CD4-positive, alpha-beta T cell treated with Interferon gamma for 1 hour (primary cell): Measurements from ENCODE around the gene MACROH2A2.
"Not testable (repeated sequence)": the region's sequence is repeated elsewhere in the genome, so short reads cannot be mapped to it uniquely, and the experiment has no call there.

ENCODE experiments used
- DNase-seq: peaks from one replicate; pipeline ENCODE4 v3.0.0-alpha.2; 2020

MACROH2A2 gene

DNA sequence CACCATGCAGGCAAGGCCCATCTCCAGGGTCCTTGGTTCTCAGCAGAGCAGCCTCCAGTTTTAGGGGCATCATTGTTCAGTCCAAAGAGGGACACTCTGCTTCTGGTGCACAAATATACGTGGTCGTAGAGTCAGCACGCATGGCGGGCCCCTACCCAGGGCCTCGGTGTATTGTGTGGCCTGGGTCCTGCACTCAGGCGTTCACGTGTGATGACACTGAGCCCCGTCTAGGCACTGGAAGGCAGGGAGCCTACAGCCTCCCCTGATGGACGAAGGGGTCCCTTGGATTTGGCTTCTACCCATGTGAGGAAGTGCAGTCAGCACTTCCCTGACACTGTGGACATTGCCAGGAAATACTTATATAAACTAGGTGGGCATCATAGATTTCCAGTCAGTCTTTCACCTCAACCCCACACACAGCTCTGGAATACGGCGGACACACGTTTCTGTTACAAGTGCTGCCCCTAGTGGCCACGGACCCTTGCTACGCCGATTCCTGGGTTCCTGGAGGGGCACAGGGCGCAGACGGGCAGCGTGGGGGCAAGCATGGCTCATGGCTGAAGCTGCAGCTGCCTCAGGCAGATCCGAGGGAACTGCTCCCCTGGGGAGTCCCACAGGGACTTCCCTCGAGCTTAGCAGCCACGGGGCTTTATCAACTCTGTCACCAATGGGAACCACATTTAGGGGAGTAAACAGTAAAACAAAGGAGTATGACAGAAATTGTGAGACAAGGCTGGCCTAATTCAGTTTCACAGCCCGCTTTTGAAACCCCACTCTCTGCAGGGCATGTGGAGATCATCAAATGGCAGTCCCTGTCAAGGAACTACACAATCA lies 54.5 kb downstream of the MACROH2A2 start:
- DNase-seq: no peak

DNA sequence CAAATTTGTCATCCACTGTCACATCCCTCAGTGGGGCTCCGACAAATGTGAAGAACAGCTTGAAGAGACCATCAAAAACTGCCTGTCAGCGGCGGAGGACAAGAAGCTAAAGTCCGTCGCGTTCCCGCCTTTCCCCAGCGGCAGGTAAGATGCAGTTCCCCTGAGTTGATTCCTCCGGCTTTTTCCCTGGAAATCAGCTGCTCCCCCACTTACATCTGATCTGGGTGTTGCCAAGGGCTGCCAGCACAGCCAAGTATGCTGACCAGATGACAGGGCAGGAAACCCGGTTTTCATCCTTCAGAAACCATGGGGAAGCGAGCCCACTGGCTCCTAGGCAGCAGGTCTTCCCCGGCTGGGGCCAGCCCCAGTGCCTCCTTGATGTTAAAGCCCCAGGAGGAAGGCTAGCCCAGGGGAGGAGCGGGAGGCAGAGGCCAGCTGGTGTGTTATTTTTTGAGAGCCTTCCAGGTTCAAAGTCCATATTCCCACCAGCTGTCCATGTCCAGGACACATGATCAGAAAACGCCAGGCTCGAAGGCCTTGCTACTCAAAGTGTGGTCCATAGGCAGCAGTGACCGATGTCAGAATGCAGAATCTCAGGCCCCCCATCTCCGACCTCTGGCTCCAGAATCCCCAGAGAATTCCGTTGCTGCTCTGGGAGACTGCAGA lies 56.6 kb downstream of the MACROH2A2 start:
- DNase-seq: no peak

- no peak for DNase-seq
Measured at GRCh38 chr10:70111496-70111895, 58.9 kb downstream of the MACROH2A2 start.

DNA sequence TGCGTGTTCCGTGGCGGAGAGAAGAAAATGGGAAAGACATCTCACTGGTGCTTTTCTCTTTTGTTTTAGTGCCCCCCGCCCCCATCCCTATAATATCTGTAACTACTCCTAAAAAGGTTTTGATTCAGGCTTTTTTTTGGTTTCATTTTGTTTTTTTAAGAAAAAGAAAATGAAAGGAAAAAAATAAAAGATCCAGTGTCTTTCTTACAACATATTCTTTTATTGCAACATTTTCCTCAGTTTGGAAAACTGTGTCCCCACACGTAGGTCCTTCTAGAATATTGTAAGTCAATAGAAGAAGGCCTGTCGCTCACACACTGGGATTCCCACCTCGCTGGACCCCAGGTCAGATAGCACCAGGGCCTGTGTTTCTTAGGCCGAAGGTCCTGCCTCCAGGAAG lies 59.4 kb downstream of the MACROH2A2 start:
- DNase-seq: no peak

- DNase-seq: no peak
Measured at GRCh38 chr10:70114902-70115301, 62.3 kb downstream of the MACROH2A2 start.

DNA sequence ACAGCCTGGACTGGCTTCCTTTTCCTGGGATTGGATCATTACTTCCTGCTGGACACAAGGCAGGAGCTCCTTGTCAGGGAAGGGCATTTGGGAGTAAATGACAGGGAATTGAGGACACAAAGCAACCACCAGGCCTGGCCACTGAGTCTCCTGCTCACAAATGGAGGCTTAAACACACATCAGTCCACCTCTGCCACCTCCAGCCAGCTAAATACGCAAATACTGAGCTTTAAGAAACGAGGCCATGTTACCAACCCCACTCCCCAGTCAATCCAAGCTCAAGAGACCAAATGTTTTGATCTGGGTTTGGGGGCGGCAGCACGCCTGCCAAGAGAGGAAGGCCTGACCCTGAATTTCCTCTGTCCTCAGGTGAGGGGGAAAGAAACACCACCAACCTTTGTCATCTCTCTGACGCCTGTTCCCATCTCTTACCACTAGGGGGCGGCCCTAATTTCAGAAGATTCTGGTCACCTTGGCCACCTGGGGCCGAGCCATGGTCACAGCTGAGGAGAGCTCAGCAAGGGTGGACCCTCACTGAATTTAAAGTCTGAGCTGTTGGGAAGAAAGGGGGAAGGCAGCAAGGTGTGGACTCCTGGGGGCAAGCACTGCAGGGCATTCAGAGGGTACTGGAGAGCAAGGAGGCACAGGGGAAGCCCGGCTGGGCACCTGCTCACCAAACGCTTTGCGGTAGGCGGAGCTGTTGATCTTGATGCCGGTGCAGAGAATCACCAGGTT lies 63.5 kb downstream of the MACROH2A2 start:
- peak; percentile 34 for DNase-seq

DNA sequence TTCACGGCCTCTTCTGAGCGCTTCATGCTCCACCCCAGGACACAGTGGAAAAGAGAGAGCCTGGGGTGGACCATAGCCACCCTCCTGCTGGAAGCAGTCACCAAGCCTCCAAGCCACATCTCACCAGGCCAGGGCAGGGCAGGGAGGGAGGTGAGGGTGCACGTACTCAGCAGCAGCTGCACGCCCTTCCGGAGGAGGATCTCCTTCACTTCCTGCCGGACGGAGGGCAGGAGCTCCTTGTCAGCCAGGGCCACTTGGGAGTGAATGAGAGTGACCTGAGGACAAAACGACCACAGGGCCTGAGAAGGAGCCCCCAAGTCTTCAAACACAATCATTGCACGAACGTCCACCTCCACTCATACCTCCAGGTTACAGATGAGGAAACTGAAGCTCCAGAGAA lies 65.0 kb downstream of the MACROH2A2 start:
- no peak for DNase-seq

DNA sequence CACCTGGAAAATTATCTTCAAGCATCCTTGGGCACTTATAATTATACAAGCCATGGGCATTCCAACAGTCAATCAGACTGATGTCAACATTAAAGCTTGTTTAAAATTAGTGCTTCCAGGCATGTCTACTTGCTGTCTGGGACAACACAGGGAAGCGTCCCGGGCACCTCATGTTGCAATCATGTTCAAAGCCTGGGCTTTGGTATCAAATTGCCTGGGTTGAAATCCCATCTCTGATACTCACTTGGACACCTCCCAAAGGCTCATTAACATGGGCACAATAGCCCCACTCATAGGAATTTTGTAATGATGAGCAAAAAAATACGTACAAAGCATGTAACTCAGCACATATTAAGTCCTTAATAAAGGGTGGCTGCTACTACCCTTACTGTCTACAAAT lies 65.5 kb downstream of the MACROH2A2 start:
- no peak for DNase-seq

DNA sequence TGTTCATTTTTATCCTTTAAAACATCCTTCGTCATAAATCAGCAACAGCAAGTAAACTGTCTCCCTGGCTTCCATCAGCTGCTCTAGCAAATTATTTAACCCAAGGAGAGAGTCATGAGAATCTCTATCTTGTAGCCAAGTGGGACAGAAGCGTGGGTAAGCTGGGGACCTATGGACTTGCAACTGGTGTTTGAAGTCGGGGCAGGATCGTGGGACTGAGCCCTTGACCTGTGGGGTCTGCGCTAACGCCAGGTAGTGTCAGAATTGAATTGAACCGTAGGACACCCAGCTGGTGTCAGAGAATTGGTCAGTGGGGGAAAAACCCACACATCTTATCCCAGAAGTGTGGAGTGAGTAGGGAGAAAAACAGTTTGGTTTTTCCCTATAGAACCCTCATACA lies 66.6 kb downstream of the MACROH2A2 start:
- no peak for DNase-seq

GRCh38 chr10:70119623-70120022 lies 67.0 kb downstream of the MACROH2A2 start:
- DNase-seq: no peak

- DNase-seq: no peak
Measured at GRCh38 chr10:70120417-70120816, 67.8 kb downstream of the MACROH2A2 start.

GRCh38 chr10:70121281-70121949 lies 68.8 kb downstream of the MACROH2A2 start:
- DNase-seq: no peak

DNA sequence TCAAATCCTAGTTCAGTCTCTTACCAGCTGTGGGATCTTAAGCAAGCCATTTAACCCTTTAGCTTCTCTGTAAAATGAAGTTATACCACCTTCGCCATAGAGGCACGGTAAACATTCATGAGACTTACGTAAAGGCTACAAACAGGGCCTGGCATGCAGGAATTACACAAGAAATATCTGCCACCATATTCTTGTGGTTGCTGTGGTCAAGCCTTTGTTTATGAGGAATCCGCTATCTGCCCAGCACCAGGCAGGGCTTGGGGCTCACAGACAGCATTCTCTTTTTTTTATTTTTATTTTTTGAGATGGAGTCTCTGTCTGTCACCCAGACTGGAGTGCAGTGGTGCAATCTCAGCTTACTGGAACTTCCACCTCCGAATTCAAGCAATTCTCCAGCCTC lies 70.1 kb downstream of the MACROH2A2 start:
- no peak for DNase-seq

GRCh38 chr10:70123166-70123565 lies 70.5 kb downstream of the MACROH2A2 start:
- DNase-seq: not testable (repeated sequence)

- DNase-seq: no peak
Measured at GRCh38 chr10:70123817-70124216, 71.2 kb downstream of the MACROH2A2 start.

DNA sequence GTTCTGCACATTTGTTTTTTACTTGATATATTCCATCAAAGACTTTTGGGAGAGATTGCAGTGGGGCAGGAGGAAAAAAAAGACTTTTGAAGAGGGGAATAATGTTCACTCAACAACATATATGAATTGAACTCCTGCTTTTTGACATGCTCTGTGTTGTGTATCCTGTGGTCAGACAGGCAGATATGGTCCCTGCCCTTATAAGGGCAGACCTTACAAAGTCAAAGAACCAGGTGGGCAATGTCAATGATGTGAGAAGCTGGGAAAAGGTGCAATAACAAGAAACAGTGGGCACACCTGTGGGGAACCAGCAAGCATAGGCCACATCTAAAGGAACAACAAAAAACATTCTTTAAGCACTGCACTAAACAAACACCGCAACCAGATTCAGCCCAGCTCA lies 71.8 kb downstream of the MACROH2A2 start:
- no peak for DNase-seq

GRCh38 chr10:70124918-70125317 lies 72.3 kb downstream of the MACROH2A2 start:
- DNase-seq: no peak

DNA sequence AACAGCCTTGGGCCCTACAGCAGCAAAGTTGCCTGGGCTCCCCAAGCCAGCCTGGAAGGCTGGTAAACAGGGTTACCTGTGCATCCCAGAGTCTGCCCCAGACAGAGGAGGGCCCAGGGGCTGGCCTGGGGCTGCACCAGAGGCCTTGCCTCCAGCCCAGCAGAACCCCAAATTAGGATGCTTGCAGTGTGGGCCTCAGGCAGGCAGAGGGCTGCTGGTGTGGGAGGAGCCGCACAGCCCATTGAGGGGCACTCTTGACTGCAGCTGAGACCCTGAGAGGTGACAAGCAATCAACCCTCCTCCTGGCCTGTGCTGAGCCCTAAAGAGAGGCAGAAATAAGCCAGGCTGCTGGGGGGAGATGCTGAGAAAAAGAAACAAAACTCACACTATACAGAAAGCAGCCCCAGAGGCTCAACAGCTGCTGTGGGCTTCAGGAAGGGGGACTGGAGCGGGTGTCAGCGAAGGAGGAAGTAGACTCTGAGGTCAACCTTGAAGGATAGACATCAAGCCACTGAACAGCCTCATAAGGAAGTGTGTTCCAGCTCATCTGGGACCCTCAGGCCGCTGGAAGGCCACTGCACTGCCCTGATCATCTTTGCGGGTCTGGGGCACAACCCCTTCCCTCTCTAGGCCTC lies 73.4 kb downstream of the MACROH2A2 start:
- DNase-seq: no peak

DNA sequence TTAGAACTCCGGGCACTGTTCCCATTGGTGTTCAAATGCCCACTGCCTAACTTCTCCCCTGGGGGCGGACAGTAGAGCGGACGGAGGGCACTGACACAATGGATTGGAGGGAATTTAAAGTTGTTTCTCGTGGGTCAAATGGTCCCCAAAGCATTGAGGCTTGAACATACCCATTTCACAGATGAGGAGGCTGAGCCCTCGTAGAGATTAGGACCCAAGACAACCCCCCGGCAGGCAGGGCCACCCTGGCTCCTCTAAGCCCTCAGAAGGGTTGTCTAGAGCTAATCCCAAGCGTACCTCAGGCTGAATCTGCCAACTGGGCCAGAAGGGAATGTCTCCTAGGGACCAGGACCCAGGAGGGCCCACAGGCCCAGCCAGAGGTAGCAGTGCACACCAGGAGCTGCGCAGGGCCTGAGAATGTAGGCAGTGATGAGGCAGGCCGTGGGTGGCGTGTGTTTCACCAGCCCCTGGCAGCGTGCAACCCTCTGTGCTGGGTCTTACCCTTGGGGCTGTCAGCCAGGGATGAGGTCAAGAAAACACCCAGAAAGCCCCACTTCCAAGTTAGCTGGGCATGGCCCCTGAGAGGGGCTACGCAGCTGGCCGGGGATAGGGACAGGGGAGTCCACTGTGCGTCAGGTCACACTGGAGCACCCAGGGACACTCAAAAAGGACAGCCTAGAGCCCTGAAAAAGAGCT lies 74.2 kb downstream of the MACROH2A2 start:
- no peak for DNase-seq

- DNase-seq: no peak
Measured at GRCh38 chr10:70130878-70131559, 78.4 kb downstream of the MACROH2A2 start.

DNA sequence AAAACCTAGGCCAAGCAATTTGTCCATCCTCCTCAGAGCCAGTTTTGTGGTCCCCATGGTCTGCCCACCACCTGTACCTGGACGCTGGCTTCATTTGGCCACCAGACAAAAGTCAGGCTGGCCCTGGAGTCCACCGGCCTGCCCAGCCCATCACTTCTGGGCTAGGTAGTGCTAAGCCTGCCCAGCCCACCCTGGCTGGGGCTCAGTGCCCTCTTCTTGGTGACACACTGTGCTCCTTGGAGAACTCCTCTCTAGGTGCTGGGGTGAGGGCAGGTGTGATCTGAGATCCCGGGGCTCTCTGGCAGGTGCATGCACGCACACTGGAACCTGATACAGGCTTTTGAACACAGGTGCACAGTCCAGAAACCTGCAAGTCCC lies 78.9 kb downstream of the MACROH2A2 start:
- no peak for DNase-seq
